GM23248 (cell line): ENCODE results near the gene CD38. TPM values are rescaled to one million over a fixed set of nuclear protein-coding genes. Genes with fewer than 3 reads are reported as not detected.

Experiments used
- DNase-seq: peaks from one replicate; pipeline ENCODE4 v3.0.0-alpha.2; 2015
- H2AFZ ChIP-seq: fragments of 200-600 bp; sonication (generic); 2 replicates; pipeline ENCODE4 v1.6.1; 2016; ENCODE audit warnings: antibody characterized with exemption
- H3F3A ChIP-seq: fragments of 200-600 bp; sonication (generic); 2 replicates; pipeline ENCODE4 v1.6.1; 2016; ENCODE audit warnings: mild to moderate bottlenecking, antibody characterized with exemption, mixed run types; ENCODE audit not compliant: insufficient read depth
- H3K27ac ChIP-seq: fragments of 200-600 bp; sonication (generic); 2 replicates; pipeline ENCODE4 v1.5.1; 2016; ENCODE audit warnings: mild to moderate bottlenecking
- H3K27me3 ChIP-seq: fragments of 200-600 bp; sonication (generic); replicated peaks from 2 replicates; pipeline ENCODE4 v1.6.1; 2016; ENCODE audit warnings: mild to moderate bottlenecking; ENCODE audit not compliant: insufficient read depth
- H3K36me3 ChIP-seq: fragments of 200-600 bp; sonication (generic); 2 replicates; pipeline ENCODE4 v1.6.1; 2016; ENCODE audit warnings: low read depth, mild to moderate bottlenecking
- H3K4me1 ChIP-seq: fragments of 200-600 bp; sonication (generic); 2 replicates; pipeline ENCODE4 v1.6.1; 2016; ENCODE audit warnings: mild to moderate bottlenecking; ENCODE audit not compliant: insufficient read depth
- H3K4me2 ChIP-seq: fragments of 200-600 bp; sonication (generic); one replicate; pipeline ENCODE4 v1.6.1; 2016; ENCODE audit warnings: mild to moderate bottlenecking; ENCODE audit not compliant: unreplicated experiment
- H3K4me3 ChIP-seq: fragments of 200-600 bp; sonication (generic); 2 replicates; pipeline ENCODE4 v1.5.1; 2016; ENCODE audit warnings: mild to moderate bottlenecking
- H3K79me2 ChIP-seq: fragments of 200-600 bp; sonication (generic); 2 replicates; pipeline ENCODE4 v1.6.1; 2016; ENCODE audit warnings: mild to moderate bottlenecking; ENCODE audit not compliant: insufficient read depth
- H3K9ac ChIP-seq: fragments of 200-600 bp; sonication (generic); 2 replicates; pipeline ENCODE4 v1.6.1; 2016; ENCODE audit warnings: mild to moderate bottlenecking
- H3K9me2 ChIP-seq: fragments of 200-600 bp; sonication (generic); 2 replicates; pipeline ENCODE4 v1.6.1; 2016; ENCODE audit warnings: mixed run types, mild to moderate bottlenecking, moderate library complexity; ENCODE audit not compliant: insufficient read depth
- H3K9me3 ChIP-seq: fragments of 200-600 bp; sonication (generic); one replicate; pipeline ENCODE4 v1.6.1; 2017; ENCODE audit warnings: low read depth
- H4K20me1 ChIP-seq: fragments of 200-600 bp; sonication (generic); 2 replicates; pipeline ENCODE4 v1.6.0; 2016; ENCODE audit not compliant: insufficient read depth
- EZH2 ChIP-seq: fragments of 200-600 bp; sonication (generic); IDR thresholded peaks from 2 replicates; pipeline ENCODE4 v1.6.1; 2018; ENCODE audit warnings: antibody characterized with exemption, mild to moderate bottlenecking; ENCODE audit not compliant: insufficient read depth, poor library complexity, severe bottlenecking
- EZH2phosphoT487 ChIP-seq: fragments of 200-600 bp; sonication (generic); IDR thresholded peaks from 2 replicates; pipeline ENCODE4 v1.6.1; 2018; ENCODE audit warnings: antibody characterized with exemption, moderate library complexity, mild to moderate bottlenecking, low read depth; ENCODE audit not compliant: insufficient read depth
- WGBS, 2 experiments: methylation state at CpG; one replicate each; pipeline ENCODE4 v1.1.6; 2015 to 2017; ENCODE audit warnings: low lambda C conversion rate in 2 of 2, low coverage in 1 of 2; ENCODE audit errors: missing lambda C conversion rate in 2 of 2; 5-methylcytosine and 5-hydroxymethylcytosine counted together
- in situ Hi-C: fragments of 300-500 bp; cut with MboI; formaldehyde crosslinking; loops from 2 replicates; pipeline ENCODE4 v1.15.0; 2020
- polyA plus RNA-seq: library from polyadenylated mRNA; unstranded; fragments of >200 nt; fragmentation: Nextera tagmentation; extraction: Ambion mirVana; gene quantifications from 2 replicates; pipeline ENCODE4 v1.2.1, GENCODE V29; 2016
- total RNA-seq: library from RNA; depleted of rRNA; stranded (reverse); fragments of >200 nt; shearing (Covaris generic); gene quantifications from 2 replicates; pipeline ENCODE4 v1.2.3, GENCODE V29; 2014

Gene CD38
- total and polyA plus RNA-seq, 2 experiments from 2014 or later: not detected

- H3K4me2 ChIP-seq: no peak overlapping the region
- H3K9me2 ChIP-seq: no peaks in the 10 kb centered on the region
- no peaks in the 10 kb centered on the region for H3K9me3 ChIP-seq
- in situ Hi-C loops: no loop called here
- H3K27ac ChIP-seq: peak overlapping the region; percentile 67
- H3K27me3 ChIP-seq: 0 out of 2 replicates have a peak, but pooled peaks cover 5% of the 10 kb centered on the region
- H2AFZ ChIP-seq: no peak overlapping the region
- DNase-seq: peak; percentile 22
- no peaks in the 10 kb centered on the region for H3K36me3 ChIP-seq
- peaks cover 23% of the 10 kb centered on the region for H3K4me1 ChIP-seq
- no peaks in the 10 kb centered on the region for H4K20me1 ChIP-seq
- TF ChIP-seq EZH2: no peak
- TF ChIP-seq EZH2phosphoT487: no peak
- H3K4me3 ChIP-seq: no peak overlapping the region
- peak overlapping the region; percentile 30 for H3K9ac ChIP-seq
- H3F3A ChIP-seq: peaks cover 24% of the 10 kb centered on the region
- whole genome bisulfite sequencing, 2 experiments: 39 to 54% methylated on average over 1 of the region's 1 CpG
- no peaks in the 10 kb centered on the region for H3K79me2 ChIP-seq
Measured at GRCh38 chr4:15894393-15894792, 116.3 kb downstream of the CD38 start.

- Histone ChIP-seq H3K27ac (peak overlapping the region; percentile 67), H3K9ac (no peak overlapping the region; the same call in 1 of the 2 replicates), H3K9me2 (no peaks in the 10 kb centered on the region), H3K4me2 (peak overlapping the region; percentile 19), H3K9me3 (no peaks in the 10 kb centered on the region), H3K79me2 (no peaks in the 10 kb centered on the region), H3K4me1 (peaks cover 23% of the 10 kb centered on the region), H4K20me1 (no peaks in the 10 kb centered on the region), H3K36me3 (no peaks in the 10 kb centered on the region), H3F3A (peaks cover 24% of the 10 kb centered on the region), H3K27me3 (no peaks in the 10 kb centered on the region), H2AFZ (peak overlapping the region; percentile 1; the same call in 1 of the 2 replicates), H3K4me3 (no peak overlapping the region)
- 31 to 39% methylated on average over 4 of the region's 4 CpGs for WGBS, 2 experiments
- in situ Hi-C loops: no loop called here
- DNase-seq: peak; percentile 65
- TF ChIP-seq EZH2: no peak
- no peak for TF ChIP-seq EZH2phosphoT487
Measured at GRCh38 chr4:15894921-15895916, 117.1 kb downstream of the CD38 start.

GRCh38 chr4:15897577-15897976 is 119.4 kb downstream of the CD38 start:
- no peaks in the 10 kb centered on the region for H3K36me3 ChIP-seq
- no peaks in the 10 kb centered on the region for H3K9me2 ChIP-seq
- no peaks in the 10 kb centered on the region for H3K9me3 ChIP-seq
- H3K27me3 ChIP-seq: 0 out of 2 replicates have a peak, but pooled peaks cover 8% of the 10 kb centered on the region
- H3K79me2 ChIP-seq: no peaks in the 10 kb centered on the region
- no peak overlapping the region for H3K27ac ChIP-seq
- in situ Hi-C loops: no loop called here
- no peak overlapping the region for H3K4me2 ChIP-seq
- H3K4me1 ChIP-seq: peaks cover 23% of the 10 kb centered on the region
- no peak for DNase-seq
- 86 to 93% methylated on average over 2 of the region's 2 CpGs for WGBS, 2 experiments
- H2AFZ ChIP-seq: no peak overlapping the region
- no peak for TF ChIP-seq EZH2phosphoT487
- no peak for TF ChIP-seq EZH2
- H3K9ac ChIP-seq: no peak overlapping the region
- H3K4me3 ChIP-seq: no peak overlapping the region
- H4K20me1 ChIP-seq: no peaks in the 10 kb centered on the region
- H3F3A ChIP-seq: peaks cover 24% of the 10 kb centered on the region

DNA sequence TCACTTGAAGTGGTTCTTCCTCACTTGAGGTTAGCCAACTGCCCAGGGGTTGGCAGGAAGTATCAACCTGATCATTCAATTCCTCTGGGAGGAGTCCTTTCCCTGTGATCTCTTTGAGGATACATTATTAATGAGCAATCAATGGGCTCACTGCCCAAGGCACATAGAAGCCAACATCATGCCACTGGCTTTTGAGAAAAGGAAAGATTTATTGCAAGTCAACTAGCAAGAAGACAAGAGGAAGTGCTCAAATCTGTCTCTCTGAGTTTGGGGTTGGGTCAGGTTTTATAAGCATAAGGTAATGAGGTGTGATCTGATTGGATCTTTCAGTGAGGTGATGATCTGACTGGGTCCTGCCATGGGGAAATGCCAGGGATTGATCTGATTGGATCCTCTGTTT is 120.8 kb downstream of the CD38 start:
- H3K4me1 ChIP-seq: peaks cover 18% of the 10 kb centered on the region
- no peak overlapping the region for H3K4me3 ChIP-seq
- TF ChIP-seq EZH2 (no peak), EZH2phosphoT487 (no peak)
- H3K9me3 ChIP-seq: no peaks in the 10 kb centered on the region
- peaks cover 20% of the 10 kb centered on the region for H3F3A ChIP-seq
- H3K27ac ChIP-seq: no peak overlapping the region
- in situ Hi-C loops: no loop called here
- no peak overlapping the region for H2AFZ ChIP-seq
- H3K27me3 ChIP-seq: peaks cover 8% of the 10 kb centered on the region; the same call in 1 of the 2 replicates
- no peaks in the 10 kb centered on the region for H4K20me1 ChIP-seq
- no peaks in the 10 kb centered on the region for H3K36me3 ChIP-seq
- H3K9ac ChIP-seq: no peak overlapping the region
- H3K79me2 ChIP-seq: no peaks in the 10 kb centered on the region
- H3K4me2 ChIP-seq: no peak overlapping the region
- DNase-seq: no peak
- H3K9me2 ChIP-seq: no peaks in the 10 kb centered on the region
